ENCODE data around the gene TMEM258.

TMEM258 gene

GRCh38 chr11:61794579-61794978 lies 2.2 kb upstream of the TMEM258 start:
- DNase-seq: no peak

DNA sequence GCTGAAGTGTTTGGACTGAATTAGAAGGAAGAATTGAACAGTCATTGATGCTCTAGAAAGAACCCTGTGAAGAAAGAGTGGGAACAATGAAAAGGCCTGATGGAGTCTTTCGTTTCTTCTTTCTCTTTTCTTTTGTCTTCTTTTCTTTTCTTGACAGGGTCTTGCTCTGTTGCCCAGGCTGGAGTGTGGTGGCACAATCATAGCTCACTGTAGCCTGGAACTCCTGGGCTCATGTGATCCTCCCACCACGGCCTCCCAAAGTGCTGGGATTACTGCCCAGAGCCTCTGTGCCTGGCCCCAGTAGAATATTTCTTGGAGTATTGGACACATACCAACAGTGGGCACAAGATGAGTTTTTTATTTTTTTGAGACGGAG lies 1.4 kb upstream of the TMEM258 start:
- no peak for DNase-seq

GRCh38 chr11:61793083-61793828 lies 857 bp upstream of the TMEM258 start:
- DNase-seq: peak; percentile 75

DNA sequence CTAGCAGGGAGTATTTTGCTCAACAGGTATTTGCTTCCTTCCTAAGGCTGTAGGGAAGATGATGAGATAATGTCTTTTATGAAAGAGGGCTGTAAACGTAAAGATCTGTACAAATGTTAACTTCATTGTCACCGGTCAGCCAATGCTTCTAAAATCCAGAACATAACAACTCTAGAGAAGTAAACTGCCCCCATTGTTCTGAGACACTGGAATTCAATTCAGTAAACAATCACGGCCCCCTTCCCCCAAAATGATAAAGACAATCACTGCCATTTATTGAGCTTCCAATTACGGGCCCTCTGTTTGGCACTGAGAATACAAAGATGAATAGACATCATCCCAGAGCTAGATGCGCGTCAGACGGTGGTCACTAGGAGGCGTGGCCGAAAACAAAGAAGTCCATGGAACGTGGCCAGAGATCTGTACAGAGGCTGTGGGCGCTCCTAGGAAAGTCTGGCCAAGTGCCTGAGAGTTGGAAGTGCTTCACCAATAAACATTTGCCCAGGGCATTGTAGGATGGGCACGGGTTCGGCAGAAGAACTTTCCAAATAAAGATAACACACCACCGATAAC lies 576 bp downstream of the TMEM258 start:
- DNase-seq: peak; percentile 83

DNA sequence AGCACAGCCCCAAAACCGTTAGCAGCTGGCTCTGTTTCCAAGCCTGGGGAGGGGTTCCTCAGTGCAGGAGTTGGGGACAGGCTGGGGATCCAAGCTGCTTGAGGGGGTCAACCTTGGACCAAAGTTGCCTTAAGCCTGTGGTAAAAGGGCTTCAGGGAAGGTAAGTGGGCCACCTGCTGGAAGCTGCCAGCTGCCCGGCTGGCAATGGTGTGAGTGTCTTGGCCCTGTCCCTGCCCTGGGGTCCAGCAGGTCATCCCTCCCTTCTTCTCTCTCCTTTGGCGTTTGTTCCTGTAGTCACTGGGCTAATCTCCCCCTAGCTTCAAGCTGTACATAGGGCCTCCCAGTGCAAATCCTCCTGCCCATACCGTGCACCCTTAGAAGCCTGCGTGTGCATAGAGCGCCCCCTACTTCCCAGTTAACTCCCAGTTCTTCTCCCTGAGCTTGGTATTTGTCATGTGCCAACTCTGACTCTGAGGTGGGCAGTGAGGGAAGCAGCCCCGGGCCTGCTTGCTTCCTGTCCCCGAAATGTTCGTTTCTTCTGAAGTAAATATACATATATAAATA lies 4.4 kb downstream of the TMEM258 start:
- DNase-seq: peak; percentile 56

- no peak for DNase-seq
Observed at GRCh38 chr11:61785837-61786402, 6.5 kb downstream of the TMEM258 start.

DNA sequence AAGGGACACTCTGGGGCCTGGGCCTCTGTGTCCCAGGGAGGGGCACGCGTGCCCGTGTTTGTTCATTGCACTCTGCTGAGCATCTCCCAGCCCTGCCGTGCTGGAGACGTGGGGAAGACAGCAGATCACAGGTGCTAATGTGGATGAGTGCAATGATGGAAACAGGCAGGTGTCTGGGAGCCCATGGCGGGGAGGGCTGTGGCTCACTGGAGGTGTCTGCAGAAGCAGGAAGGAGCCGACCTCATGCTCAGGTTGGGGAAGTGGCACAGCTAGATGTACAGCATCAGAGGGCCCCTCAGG lies 7.9 kb downstream of the TMEM258 start:
- DNase-seq: no peak

DNA sequence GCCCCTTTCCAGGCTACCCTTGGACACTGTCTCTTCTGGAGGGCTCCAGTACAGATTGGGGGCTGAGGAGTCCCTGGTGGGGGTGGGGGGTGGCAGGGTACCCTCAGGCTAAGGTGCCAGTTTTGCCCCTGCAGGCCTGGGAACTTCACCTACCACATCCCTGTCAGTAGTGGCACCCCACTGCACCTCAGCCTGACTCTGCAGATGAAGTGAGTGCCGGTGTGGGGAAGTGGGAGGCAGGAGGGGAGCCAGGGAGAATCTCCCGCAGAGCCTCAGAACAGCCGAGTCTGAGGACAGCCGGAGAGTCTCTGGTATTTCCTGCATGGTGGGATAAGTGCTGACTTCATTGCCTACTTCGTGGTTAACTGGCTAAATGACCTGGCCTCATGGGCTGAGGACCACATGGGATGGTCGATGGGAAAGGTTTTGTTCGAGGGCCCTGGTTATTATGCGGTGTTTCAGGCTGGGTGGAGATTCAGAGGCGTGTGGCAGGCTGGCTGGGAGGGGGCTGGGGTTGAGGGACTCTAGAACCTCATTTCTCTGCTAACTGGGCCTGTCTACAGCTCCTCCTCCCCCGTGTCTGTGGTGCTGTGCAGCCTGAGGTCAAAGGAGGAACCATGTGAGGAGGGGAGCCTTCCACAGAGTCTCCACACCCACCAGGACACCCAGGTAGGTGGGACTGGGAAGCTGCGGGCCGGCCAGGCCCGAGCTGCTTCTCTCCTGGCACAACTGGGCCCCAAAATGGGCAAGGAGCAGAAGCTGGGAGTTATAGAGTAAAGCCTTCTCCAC lies 8.5 kb downstream of the TMEM258 start:
- DNase-seq: no peak

- no peak for DNase-seq
Observed at GRCh38 chr11:61782841-61783240, 9.6 kb downstream of the TMEM258 start.

GRCh38 chr11:61782299-61782698 lies 10.1 kb downstream of the TMEM258 start:
- DNase-seq: no peak

- no peak for DNase-seq
Observed at GRCh38 chr11:61781585-61781984, 10.8 kb downstream of the TMEM258 start.

DNA sequence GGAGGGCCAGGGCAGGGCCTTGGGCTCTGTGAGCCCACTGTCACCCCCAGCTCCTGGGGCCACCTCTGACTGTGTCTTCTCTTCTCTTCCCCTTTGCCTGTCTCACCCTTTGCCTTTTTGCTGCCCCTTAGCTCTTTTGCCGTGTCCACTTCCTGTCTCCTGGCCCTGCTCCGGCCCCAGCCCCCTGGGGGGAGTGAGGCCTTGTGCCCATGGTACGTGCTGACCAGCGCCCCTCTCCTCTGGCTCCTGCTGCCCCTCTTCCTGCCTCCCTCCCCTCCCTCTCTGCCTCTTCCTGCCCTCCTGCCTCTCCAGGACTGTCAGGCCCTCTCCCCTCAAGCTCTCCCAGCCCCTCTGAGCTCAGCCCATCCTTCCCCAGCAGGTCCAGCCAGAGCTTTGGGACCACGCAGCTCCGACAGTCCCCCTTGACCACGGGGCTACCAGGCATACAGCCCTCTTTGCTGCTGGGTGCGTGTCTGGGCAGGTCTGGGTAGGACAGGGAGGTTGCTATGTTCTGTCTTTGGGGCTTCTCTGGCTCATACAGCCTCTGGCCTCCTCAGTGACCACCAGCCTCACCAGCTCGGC lies 11.7 kb downstream of the TMEM258 start:
- DNase-seq: no peak

DNA sequence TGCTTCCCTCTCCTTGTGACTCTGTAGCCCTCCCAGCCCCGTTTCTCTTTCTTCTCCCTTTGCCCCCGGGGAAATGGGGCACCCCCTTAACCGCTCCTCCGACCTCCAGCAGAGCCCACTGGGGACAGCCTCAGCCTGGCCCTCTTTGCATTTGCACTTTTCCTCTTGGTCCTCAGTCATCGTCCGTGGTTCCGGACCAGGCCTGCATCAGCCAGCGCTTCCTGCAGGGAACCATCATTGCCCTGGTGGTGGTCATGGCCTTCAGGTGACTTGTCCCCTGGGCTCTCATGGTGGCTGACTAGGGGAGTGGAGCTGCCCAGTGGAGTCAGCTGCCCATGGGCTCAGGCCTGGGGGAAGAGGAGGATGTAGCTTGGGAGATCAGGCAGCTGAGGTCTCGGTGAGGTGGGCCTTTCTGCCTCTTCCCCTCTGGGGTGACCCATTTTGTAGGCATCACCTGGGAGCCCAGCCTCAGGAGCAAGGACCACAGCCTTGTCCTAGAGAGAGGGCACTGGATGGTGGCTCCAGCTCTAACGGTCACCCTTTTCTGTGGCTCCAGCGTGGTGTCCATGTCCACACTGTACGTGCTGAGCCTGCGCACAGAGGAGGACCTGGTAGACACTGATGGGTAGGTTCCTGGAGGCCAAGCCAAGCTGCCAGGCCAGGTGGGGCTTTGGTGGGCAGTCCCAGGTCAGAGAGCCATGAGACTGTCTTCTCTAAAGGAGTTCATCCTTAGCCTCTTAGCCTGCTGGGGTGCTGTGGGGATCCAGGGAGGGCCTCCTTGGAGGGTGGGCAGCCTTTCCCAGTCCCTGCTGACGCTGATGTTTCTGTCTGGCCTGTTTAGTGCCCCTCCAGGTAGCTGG lies 12.5 kb downstream of the TMEM258 start:
- no peak for DNase-seq

DNA sequence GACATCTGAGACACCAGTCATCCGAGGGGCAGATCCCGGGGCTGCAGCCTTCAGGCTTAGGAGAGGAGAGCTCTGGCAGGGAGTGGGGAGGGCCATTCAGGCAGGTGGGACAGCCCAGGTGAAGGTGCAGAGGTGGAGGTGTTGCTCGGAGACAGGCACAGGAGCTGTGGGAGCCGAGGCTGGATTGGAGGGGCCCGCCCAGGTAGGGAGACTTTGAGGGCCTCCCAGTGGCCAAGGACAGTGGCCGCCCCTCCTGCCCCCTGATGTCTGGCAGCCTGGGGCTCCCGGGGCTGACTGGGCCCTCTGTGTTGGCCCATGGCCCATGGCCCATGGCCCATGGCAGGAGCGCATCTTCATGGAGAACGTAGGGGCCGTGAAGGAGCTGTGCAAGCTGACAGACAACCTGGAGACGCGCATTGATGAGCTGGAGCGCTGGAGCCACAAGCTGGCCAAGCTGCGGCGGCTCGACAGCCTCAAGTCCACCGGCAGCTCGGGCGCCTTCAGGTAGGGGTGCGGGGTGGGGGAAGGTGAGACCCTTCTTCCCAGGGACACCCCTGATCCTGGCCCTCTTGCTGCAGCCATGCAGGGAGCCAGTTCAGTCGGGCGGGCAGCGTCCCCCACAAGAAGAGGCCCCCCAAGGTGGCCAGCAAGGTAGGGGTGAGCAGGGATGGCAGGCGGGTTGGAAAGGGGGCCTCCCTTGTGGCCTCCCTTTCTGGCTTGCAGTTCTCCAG lies 13.3 kb downstream of the TMEM258 start:
- DNase-seq: no peak

DNA sequence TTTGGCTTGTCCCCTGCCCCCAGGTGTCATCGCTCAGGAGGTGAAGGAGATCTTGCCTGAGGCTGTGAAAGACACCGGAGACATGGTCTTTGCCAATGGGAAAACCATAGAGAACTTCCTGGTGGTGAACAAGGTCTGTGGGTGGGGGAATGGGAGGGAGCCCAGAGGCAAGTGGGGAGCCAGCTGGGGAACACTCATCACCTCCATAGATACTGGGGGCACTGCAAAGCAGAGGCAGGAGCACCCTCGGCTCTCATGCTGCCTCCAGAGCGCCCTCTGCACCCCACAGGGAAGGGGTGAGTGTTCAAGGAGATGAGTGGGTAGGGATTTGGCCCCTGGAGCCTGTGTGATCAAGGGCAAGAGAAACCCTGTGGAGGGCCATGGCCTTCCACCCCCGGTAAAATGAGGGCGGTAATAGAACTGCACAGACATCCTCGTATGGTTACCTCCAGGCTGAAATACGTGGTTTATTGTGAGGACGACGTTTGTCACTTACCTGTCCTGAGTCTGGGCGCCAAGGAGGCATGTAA lies 14.0 kb downstream of the TMEM258 start:
- DNase-seq: no peak

- peak; percentile 66 for DNase-seq
Observed at GRCh38 chr11:61777234-61778090, 14.9 kb downstream of the TMEM258 start.

DNA sequence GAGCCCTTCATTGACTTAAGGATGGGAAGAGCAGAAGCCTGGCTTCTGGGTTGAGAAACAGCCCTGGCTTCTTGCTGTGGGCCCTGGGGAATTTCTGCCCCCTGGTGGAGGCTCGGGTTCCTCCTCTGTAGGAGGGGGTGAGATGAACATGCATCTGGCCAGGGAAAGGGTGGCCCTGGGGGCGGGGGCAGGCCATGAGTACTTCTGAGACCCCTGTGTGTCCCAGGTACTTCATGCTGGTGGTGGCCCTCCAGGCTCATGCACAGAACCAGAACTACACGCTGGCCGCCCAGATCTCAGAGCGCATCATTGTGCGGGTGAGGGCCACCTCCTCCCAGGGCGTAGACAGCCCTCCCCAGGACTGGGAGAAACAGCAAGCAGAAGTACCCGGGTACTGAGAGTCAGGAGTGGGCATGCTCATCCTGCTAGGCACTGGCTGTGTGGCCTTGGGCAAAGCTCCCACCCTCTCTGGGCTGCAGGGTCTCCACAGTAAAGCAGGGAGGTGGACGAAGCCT lies 15.8 kb downstream of the TMEM258 start:
- peak; percentile 67 for DNase-seq

DNA sequence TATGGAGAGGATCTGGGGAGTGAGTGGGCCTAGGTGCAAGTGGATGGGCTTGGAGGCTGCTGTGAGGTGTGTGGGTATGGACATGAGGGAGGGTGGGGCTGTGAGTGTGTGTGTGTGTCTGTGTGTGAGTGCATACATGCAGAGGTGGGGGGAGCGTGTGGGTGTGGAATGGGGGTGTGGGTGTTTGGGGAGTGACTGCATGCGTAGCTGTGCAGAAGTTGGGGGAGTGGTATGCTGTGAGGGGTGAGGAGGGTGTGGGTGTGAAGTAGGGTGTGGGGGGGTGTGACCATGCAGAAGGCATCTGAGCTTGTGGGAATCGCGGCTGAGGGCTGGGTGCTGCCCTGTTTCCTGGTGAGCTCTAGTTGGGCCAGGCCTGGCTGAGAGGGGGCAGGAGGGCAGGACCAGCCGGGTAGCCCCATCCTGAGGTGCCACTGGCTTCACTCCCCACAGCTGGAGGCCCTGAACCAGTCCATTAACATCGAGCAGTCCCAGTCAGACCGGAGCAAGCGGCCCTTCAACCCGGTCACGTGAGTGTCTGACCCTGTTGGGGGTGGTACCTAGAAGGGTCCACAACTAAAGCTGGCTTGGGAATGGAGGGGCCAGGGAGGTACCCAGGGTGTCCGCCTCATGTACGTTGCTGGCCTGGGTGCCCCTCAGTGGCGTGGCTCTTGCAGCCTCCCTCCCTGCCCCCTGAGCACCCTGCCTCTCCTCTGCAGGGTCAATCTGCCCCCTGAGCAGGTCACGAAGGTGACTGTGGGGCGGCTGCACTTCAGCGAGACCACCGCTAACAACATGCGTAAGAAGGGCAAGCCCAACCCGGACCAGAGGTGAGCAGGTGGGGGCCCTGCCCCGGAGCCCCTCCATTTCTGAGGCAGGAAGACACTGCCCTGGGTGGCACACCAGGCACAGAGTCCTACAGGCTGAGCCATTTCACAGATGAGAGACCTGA lies 16.5 kb downstream of the TMEM258 start:
- DNase-seq: no peak

DNA sequence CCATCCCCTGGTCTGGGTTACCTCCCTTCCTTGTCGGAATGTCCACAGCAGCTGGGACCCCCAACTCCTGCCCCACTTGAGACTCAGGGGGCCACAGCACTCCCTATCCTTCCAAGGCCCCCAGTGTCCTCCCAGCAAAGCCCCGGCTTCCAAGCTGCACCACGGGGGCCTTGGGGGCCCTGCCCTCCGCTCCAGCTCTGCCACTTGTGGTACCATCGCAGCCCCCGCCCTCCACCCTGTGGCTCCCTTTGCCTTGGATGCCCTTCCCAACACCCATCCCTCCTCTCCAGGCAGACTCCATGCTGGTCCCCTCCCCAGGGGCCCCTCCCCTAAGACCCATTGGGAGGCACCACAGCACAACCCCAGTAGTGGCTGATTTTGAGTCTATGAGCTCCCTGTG lies 17.3 kb downstream of the TMEM258 start:
- DNase-seq: no peak
